HUES6 (cell line): ENCODE data around the gene ADAMTS10.
A peak's percentile ranks its signal among the peaks of the same experiment; 100 is the strongest.

Source experiments
- H3K27ac ChIP-seq: 2 replicates; pipeline ENCODE4 v1.7.0; 2013; ENCODE audit warnings: low read depth, mild to moderate bottlenecking, low read length, inconsistent platforms
- H3K27me3 ChIP-seq: 2 replicates; pipeline ENCODE4 v1.6.1; 2013; ENCODE audit warnings: low read length; ENCODE audit not compliant: control insufficient read depth, insufficient read depth
- H3K36me3 ChIP-seq: 2 replicates; pipeline ENCODE4 v1.6.1; 2013; ENCODE audit warnings: low read length; ENCODE audit not compliant: control insufficient read depth, insufficient read depth
- H3K4me1 ChIP-seq: 2 replicates; pipeline ENCODE4 v1.6.1; 2013; ENCODE audit warnings: low read length; ENCODE audit not compliant: control insufficient read depth, insufficient read depth
- H3K4me3 ChIP-seq: 2 replicates; pipeline ENCODE4 v1.5.1; 2013; ENCODE audit warnings: low read depth, low read length
- H3K9ac ChIP-seq: one replicate; pipeline ENCODE4 v1.6.1; 2013; ENCODE audit warnings: mild to moderate bottlenecking, low read length
- H3K9me3 ChIP-seq: 2 replicates; pipeline ENCODE4 v1.6.1; 2013; ENCODE audit warnings: low read depth, low read length; ENCODE audit not compliant: control insufficient read depth, insufficient read depth

The ADAMTS10 gene

GRCh38 chr19:8552810-8553209 lies 57.7 kb downstream of the ADAMTS10 start:
- H3K4me3 ChIP-seq, result no peak overlapping the region; the same call in 1 of the 2 replicates
- H3K27me3 ChIP-seq, result no peaks in the 10 kb centered on the region
- 0 out of 2 replicates have a peak, but pooled peaks cover 5% of the 10 kb centered on the region for H3K36me3 ChIP-seq
- peak overlapping the region; percentile 16 for H3K9ac ChIP-seq
- no peak overlapping the region for H3K27ac ChIP-seq
- no peaks in the 10 kb centered on the region for H3K4me1 ChIP-seq
- H3K9me3 ChIP-seq, result no peaks in the 10 kb centered on the region

- Histone ChIP-seq H3K27me3 (no peaks in the 10 kb centered on the region), H3K4me3 (no peak overlapping the region), H3K4me1 (no peaks in the 10 kb centered on the region), H3K9ac (no peak overlapping the region), H3K9me3 (no peaks in the 10 kb centered on the region), H3K36me3 (peaks cover 11% of the 10 kb centered on the region), H3K27ac (no peak overlapping the region)
These were observed 60.4 kb downstream of the ADAMTS10 start for GRCh38 chr19:8550070-8550469.

- no peaks in the 10 kb centered on the region for H3K27me3 ChIP-seq
- no peak overlapping the region for H3K4me3 ChIP-seq
- H3K27ac ChIP-seq, result no peak overlapping the region
- H3K4me1 ChIP-seq, result no peaks in the 10 kb centered on the region
- peaks cover 11% of the 10 kb centered on the region for H3K36me3 ChIP-seq
- no peak overlapping the region for H3K9ac ChIP-seq
- H3K9me3 ChIP-seq, result no peaks in the 10 kb centered on the region
These were observed 64.8 kb downstream of the ADAMTS10 start for GRCh38 chr19:8545743-8546142.

GRCh38 chr19:8544168-8544567 lies 66.3 kb downstream of the ADAMTS10 start:
- Histone ChIP-seq H3K4me3 (no peak overlapping the region), H3K4me1 (no peaks in the 10 kb centered on the region), H3K9me3 (no peaks in the 10 kb centered on the region), H3K27me3 (no peaks in the 10 kb centered on the region), H3K9ac (no peak overlapping the region), H3K36me3 (peaks cover 14% of the 10 kb centered on the region), H3K27ac (no peak overlapping the region)

- H3K27ac ChIP-seq, result no peak overlapping the region
- H3K9me3 ChIP-seq, result no peaks in the 10 kb centered on the region
- no peak overlapping the region for H3K4me3 ChIP-seq
- no peaks in the 10 kb centered on the region for H3K4me1 ChIP-seq
- peaks cover 3% of the 10 kb centered on the region; the same call in 1 of the 2 replicates for H3K36me3 ChIP-seq
- no peak overlapping the region for H3K9ac ChIP-seq
- H3K27me3 ChIP-seq, result no peaks in the 10 kb centered on the region
These were observed 70.8 kb downstream of the ADAMTS10 start for GRCh38 chr19:8539621-8540149.

GRCh38 chr19:8537099-8537498 lies 73.4 kb downstream of the ADAMTS10 start:
- Histone ChIP-seq H3K27me3 (no peaks in the 10 kb centered on the region), H3K9ac (no peak overlapping the region)

GRCh38 chr19:8536282-8536681 lies 74.2 kb downstream of the ADAMTS10 start:
- Histone ChIP-seq H3K9ac (no peak overlapping the region), H3K27me3 (no peaks in the 10 kb centered on the region), H3K4me1 (no peaks in the 10 kb centered on the region), H3K9me3 (no peaks in the 10 kb centered on the region), H3K4me3 (no peak overlapping the region), H3K27ac (no peak overlapping the region), H3K36me3 (peaks cover 3% of the 10 kb centered on the region; the same call in 1 of the 2 replicates)

More at GRCh38 chr19:8537099-8537498, 73.4 kb downstream of the ADAMTS10 start:
- peaks cover 3% of the 10 kb centered on the region; the same call in 1 of the 2 replicates for H3K36me3 ChIP-seq
- H3K4me3 ChIP-seq, result no peak overlapping the region
- no peaks in the 10 kb centered on the region for H3K9me3 ChIP-seq
- H3K4me1 ChIP-seq, result no peaks in the 10 kb centered on the region
- H3K27ac ChIP-seq, result no peak overlapping the region

- Histone ChIP-seq H3K9me3 (no peaks in the 10 kb centered on the region), H3K9ac (no peak overlapping the region), H3K4me3 (no peak overlapping the region), H3K27ac (no peak overlapping the region), H3K27me3 (no peaks in the 10 kb centered on the region), H3K36me3 (no peaks in the 10 kb centered on the region), H3K4me1 (peaks cover under 1% of the 10 kb centered on the region; the same call in 1 of the 2 replicates)
These were observed 78.3 kb downstream of the ADAMTS10 start for GRCh38 chr19:8532225-8532624.

GRCh38 chr19:8531470-8531869 lies 79.0 kb downstream of the ADAMTS10 start:
- Histone ChIP-seq H3K27ac (no peak overlapping the region), H3K9me3 (no peaks in the 10 kb centered on the region), H3K4me1 (peaks cover 6% of the 10 kb centered on the region), H3K4me3 (no peak overlapping the region), H3K9ac (no peak overlapping the region), H3K36me3 (no peaks in the 10 kb centered on the region), H3K27me3 (0 out of 2 replicates have a peak, but pooled peaks cover 3% of the 10 kb centered on the region)
